ENCODE measurements around the gene CADPS2.

DNA sequence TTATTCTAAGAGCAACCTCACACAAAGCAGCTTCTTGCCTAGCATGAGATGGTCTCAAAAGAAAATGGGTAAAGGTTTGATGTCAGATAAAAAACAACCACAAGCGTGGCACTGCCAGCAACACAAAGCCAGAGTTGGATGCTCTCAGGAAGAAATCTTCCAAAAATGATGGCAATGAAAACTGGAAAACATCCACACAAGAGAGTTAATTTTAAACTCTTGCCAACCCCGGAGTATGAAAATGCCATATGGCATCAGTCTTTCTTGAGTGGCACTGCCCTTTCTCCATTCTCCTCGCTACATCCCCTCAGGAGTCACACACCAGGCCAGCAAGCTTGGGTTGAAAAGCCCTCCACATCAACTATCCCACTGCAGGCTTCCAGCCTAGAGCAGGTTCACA lies 41.0 kb downstream of the CADPS2 start:
- TF ChIP-seq, protein P1, sequence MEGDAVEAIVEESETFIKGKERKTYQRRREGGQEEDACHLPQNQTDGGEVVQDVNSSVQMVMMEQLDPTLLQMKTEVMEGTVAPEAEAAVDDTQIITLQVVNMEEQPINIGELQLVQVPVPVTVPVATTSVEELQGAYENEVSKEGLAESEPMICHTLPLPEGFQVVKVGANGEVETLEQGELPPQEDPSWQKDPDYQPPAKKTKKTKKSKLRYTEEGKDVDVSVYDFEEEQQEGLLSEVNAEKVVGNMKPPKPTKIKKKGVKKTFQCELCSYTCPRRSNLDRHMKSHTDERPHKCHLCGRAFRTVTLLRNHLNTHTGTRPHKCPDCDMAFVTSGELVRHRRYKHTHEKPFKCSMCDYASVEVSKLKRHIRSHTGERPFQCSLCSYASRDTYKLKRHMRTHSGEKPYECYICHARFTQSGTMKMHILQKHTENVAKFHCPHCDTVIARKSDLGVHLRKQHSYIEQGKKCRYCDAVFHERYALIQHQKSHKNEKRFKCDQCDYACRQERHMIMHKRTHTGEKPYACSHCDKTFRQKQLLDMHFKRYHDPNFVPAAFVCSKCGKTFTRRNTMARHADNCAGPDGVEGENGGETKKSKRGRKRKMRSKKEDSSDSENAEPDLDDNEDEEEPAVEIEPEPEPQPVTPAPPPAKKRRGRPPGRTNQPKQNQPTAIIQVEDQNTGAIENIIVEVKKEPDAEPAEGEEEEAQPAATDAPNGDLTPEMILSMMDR (IDR thresholded peaks at IDR 0.05): no peak
- no peak for TF ChIP-seq EZH2 (IDR thresholded peaks at IDR 0.05; ENCODE audit: borderline replicate concordance, insufficient read depth, low read depth, low read length, poor library complexity, severe bottlenecking)
